ENCODE data around the gene CRTAP.

DNA sequence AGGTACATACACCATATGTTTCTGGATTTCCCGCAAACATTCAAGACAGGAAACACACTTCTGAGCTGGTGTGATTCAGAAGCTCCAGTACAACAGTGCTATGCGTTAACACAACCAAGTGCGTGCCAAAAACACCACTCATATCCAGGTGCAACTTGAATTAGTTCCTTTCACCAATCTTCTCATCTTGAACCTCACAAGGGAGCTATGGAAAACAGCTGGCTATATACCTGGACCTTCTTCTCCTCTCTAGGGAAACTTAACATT, 73.5 kb downstream of the CRTAP start:
- TF ChIP-seq GFI1 (CRISPR knock-in tag; IDR thresholded peaks at IDR 0.05; ENCODE audit: borderline replicate concordance) (no peak), MTA1 (CRISPR knock-in tag; IDR thresholded peaks at IDR 0.05; ENCODE audit: borderline replicate concordance) (no peak), MEIS1 (CRISPR knock-in tag; IDR thresholded peaks at IDR 0.05; ENCODE audit: borderline replicate concordance) (no peak), SCMH1 (CRISPR knock-in tag; IDR thresholded peaks at IDR 0.05; ENCODE audit: borderline replicate concordance) (no peak), ZNF766 (CRISPR knock-in tag; IDR thresholded peaks at IDR 0.05; ENCODE audit: borderline replicate concordance) (no peak)
- TF ChIP-seq, protein P1, sequence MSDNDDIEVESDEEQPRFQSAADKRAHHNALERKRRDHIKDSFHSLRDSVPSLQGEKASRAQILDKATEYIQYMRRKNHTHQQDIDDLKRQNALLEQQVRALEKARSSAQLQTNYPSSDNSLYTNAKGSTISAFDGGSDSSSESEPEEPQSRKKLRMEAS (IDR thresholded peaks at IDR 0.05), result no peak

Data from HepG2 (cell line).